Kidney (tissue), 14 donors: ENCODE results near the gene MLANA. TPM values are rescaled to one million over a fixed set of nuclear protein-coding genes. Genes with fewer than 3 reads are reported as not detected.

Experiments
- DNase-seq, 5 donors: peaks; one replicate each; pipeline ENCODE4 v3.0.0-alpha.2; 2013 to 2020
- FAIRE-seq: peaks from 2 replicates; lab custom pipeline; 2012; peaks lifted over from hg19 to GRCh38; lab: Jason Lieb, UNC
- H3K27ac ChIP-seq, 2 donors: one replicate each; pipeline ENCODE4 v1.7.0; 2013; ENCODE audit warnings: low read depth in 2 of 2, low read length in 2 of 2, inconsistent platforms in 1 of 2
- H3K27me3 ChIP-seq: one replicate; pipeline ENCODE4 v1.7.1; 2013; ENCODE audit warnings: low read length, inconsistent platforms; ENCODE audit not compliant: control insufficient read depth, insufficient read depth
- H3K36me3 ChIP-seq, 3 donors: one replicate each; pipeline versions ENCODE4 v1.7.0 to v1.7.1; 2013; ENCODE audit warnings: low read length in 3 of 3, control low read depth in 1 of 3, inconsistent platforms in 1 of 3; ENCODE audit not compliant: insufficient read depth in 3 of 3, control insufficient read depth in 2 of 3
- H3K4me1 ChIP-seq, 3 donors: one replicate each; pipeline versions ENCODE4 v1.7.0 to v1.7.1; 2013; ENCODE audit warnings: low read length in 3 of 3, inconsistent platforms in 1 of 3, low read depth in 1 of 3; ENCODE audit not compliant: control insufficient read depth in 2 of 3, insufficient read depth in 2 of 3
- H3K4me3 ChIP-seq, 3 donors: one replicate each; pipeline versions ENCODE4 v1.7.0 to v1.8.1; 2013; ENCODE audit warnings: low read length in 3 of 3, control low read depth in 1 of 3, inconsistent platforms in 1 of 3
- H3K9ac ChIP-seq, 3 donors: one replicate each; pipeline versions ENCODE4 v1.7.0 to v1.7.1; 2013; ENCODE audit warnings: low read length in 3 of 3, control low read depth in 1 of 3, inconsistent platforms in 1 of 3
- H3K9me3 ChIP-seq, 3 donors: one replicate each; pipeline versions ENCODE4 v1.7.0 to v1.7.1; 2013; ENCODE audit warnings: low read length in 3 of 3, control low read depth in 1 of 3, inconsistent platforms in 1 of 3; ENCODE audit not compliant: control insufficient read depth in 2 of 3, insufficient read depth in 1 of 3
- intact Hi-C: fragments of 100-400 bp; cut with DNase I; formaldehyde crosslinking; loops from one replicate; pipeline ENCODE4 v1.11.1; 2022
- polyA plus RNA-seq: library from polyadenylated mRNA; stranded (reverse); fragments of 350-450 nt; fragmentation: Illumina TruSeq; extraction: RNeasy Lipid Tissue Mini Kit (QIAGEN cat#74804); gene quantifications from one replicate; pipeline ENCODE4 v1.2.3, GENCODE V29; 2014; ENCODE audit warnings: low read depth, low replicate concordance; ENCODE audit not compliant: insufficient read depth
- total RNA-seq: library from RNA; stranded (reverse); fragmentation: NEBNext Ultra II Directional; extraction: Animal tissue kit (Norgen Biotek cat#: 25700); gene quantifications from one replicate; pipeline ENCODE4 v1.2.1, GENCODE V29; 2021
- TF ChIP-seq, protein P1 (sequence below): IDR thresholded peaks from 3 replicates; pipeline ENCODE4 v1.5.1; 2012; ENCODE audit warnings: mild to moderate bottlenecking, moderate library complexity, borderline replicate concordance; ENCODE audit not compliant: insufficient read depth; ENCODE audit errors: extremely low read depth
- donor health status: control.
- donor health status: control.
- donor health status: control.
- donor health status: control.
- donor health status: control.
- donor health status: DM: yes; HTN: yes; CAD: no.
- donor health status: Normal renal cell carcinoma (clear cell type).

Gene MLANA
- total and polyA plus RNA-seq, 2 donors from 2014 or later: not detected

DNA sequence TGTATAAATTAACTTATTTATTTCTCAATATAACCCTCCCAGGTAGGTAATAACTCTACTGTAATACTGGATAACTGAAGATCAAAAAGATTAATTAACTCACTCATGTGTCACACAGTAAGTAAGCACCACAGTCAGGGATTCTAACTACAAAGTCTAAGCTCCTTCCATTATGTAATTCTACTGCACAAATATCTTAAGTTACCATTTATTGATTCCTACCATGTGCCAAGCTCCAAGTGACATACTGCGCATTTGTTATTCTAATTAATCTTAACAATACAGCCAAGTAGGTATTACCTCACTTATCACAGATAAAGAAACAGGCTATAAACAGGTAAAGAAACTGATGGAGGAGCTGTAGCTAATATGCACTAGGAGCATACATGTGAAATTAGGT, 66.5 kb downstream of the MLANA start:
- FAIRE-seq: no peak
- no peak overlapping the region for H3K4me3 ChIP-seq
- no peak overlapping the region for H3K27ac ChIP-seq
- no peaks in the 10 kb centered on the region for H3K36me3 ChIP-seq
- no peaks in the 10 kb centered on the region for H3K27me3 ChIP-seq
- intact Hi-C loops: no loop called here
- H3K4me1 ChIP-seq: peaks cover 0 to 12% (median 2%) of the 10 kb centered on the region in 3 donors
- DNase-seq: no peak
- H3K9me3 ChIP-seq: no peaks in the 10 kb centered on the region
- TF ChIP-seq, protein P1, sequence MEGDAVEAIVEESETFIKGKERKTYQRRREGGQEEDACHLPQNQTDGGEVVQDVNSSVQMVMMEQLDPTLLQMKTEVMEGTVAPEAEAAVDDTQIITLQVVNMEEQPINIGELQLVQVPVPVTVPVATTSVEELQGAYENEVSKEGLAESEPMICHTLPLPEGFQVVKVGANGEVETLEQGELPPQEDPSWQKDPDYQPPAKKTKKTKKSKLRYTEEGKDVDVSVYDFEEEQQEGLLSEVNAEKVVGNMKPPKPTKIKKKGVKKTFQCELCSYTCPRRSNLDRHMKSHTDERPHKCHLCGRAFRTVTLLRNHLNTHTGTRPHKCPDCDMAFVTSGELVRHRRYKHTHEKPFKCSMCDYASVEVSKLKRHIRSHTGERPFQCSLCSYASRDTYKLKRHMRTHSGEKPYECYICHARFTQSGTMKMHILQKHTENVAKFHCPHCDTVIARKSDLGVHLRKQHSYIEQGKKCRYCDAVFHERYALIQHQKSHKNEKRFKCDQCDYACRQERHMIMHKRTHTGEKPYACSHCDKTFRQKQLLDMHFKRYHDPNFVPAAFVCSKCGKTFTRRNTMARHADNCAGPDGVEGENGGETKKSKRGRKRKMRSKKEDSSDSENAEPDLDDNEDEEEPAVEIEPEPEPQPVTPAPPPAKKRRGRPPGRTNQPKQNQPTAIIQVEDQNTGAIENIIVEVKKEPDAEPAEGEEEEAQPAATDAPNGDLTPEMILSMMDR: no peak
- no peak overlapping the region for H3K9ac ChIP-seq

DNA sequence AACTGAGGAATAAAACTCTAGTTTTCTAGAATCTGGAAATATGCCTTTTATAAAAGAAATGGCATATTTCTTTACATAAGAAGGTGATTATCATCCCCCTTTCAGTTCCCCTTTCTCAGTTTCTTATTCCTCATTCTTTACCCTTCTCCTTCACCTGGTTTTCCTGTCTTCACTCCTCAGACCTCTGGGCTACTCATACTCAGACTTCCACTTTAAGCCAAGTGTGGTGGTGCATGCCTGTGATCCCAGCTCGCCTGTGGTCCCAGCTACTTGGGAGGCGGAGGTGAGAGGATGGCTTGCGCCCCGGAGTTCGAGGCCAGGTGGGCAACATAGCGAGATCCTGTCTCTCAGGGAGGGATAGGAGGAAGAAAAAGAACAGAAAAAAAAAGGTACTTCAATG, 67.6 kb downstream of the MLANA start:
- no peak for FAIRE-seq
- no peaks in the 10 kb centered on the region for H3K9me3 ChIP-seq
- intact Hi-C loops: no loop called here

More for the DNA sequence above, 67.6 kb downstream of the MLANA start:
- Histone ChIP-seq H3K36me3 (no peaks in the 10 kb centered on the region), H3K27ac (no peak overlapping the region), H3K27me3 (no peaks in the 10 kb centered on the region), H3K4me3 (no peak overlapping the region), H3K9ac (no peak overlapping the region), H3K4me1 (peaks cover 0 to 9% (median 2%) of the 10 kb centered on the region in 3 donors)
- TF ChIP-seq, protein P1: no peak
- DNase-seq: no peak

Other genes with a start within 250 kb of the MLANA start
- gene ERMP1, start 57.8 kb upstream of the MLANA start, total RNA-seq: 89.6 TPM
- 34.4 TPM for gene ERMP1, start 57.8 kb upstream of the MLANA start, polyA plus RNA-seq
- 19.5 TPM for gene RANBP6, start 124.7 kb downstream of the MLANA start, total RNA-seq
- gene RANBP6, start 124.7 kb downstream of the MLANA start, polyA plus RNA-seq: 9.5 TPM